Right ventricle myocardium inferior (tissue), 1 donor: ENCODE results near the gene CCKAR. TPM values are rescaled to one million over a fixed set of nuclear protein-coding genes. Genes with fewer than 3 reads are reported as not detected.

ENCODE experiments used
- ATAC-seq: fragments of 200-7000 bp; cut with Tn5 transposase; one replicate; pipeline ENCODE4 v1.9.1; 2020; ENCODE audit warnings: mild to moderate bottlenecking, moderate library complexity
- DNase-seq: peaks from one replicate; pipeline ENCODE4 v3.0.0; 2021; ENCODE audit errors: missing footprints
- intact Hi-C: fragments of 100-400 bp; cut with DNase I; formaldehyde crosslinking; loops from one replicate; pipeline ENCODE4 v1.11.0; 2022
- total RNA-seq: library from RNA; stranded (reverse); fragmentation: NEBNext Ultra II Directional; extraction: Animal tissue kit (Norgen Biotek cat#: 25700); gene quantifications from one replicate; pipeline ENCODE4 v1.2.1, GENCODE V29; 2021
- donor health status: DM: no; HTN: yes; CAD: no; lungs with severe emphysema.

CCKAR gene
- total RNA-seq, 1 donor from 2014 or later = not detected

GRCh38 chr4:26431461-26432180, 58.7 kb downstream of the CCKAR start:
- intact Hi-C loops = no loop called here
- DNase-seq (no peak), ATAC-seq (no peak)

Other genes with a start within 250 kb of the CCKAR start
- 42.1 TPM for gene RBPJ, start 169.5 kb downstream of the CCKAR start, total RNA-seq
- 8.8 TPM for gene TBC1D19, start 93.6 kb upstream of the CCKAR start, total RNA-seq